C4-2B (cell line): ENCODE measurements around the gene FOXN4.

Experiments
- H3K27ac ChIP-seq: fragments of 450-650 bp; 2 replicates; pipeline ENCODE4 v1.5.1; 2017
- CTCF ChIP-seq: fragments of 450-650 bp; conservative IDR thresholded peaks from 2 replicates; pipeline ENCODE4 v1.5.1; 2017; ENCODE audit warnings: mild to moderate bottlenecking
- ZFX ChIP-seq: fragments of 450-650 bp; IDR thresholded peaks from 2 replicates; pipeline ENCODE4 v1.6.1; 2017

FOXN4 gene

GRCh38 chr12:109294286-109294796 is 14.7 kb downstream of the FOXN4 start:
- TF ChIP-seq CTCF (no peak), ZFX (no peak)
- no peak overlapping the region for H3K27ac ChIP-seq

- TF ChIP-seq CTCF (no peak), ZFX (no peak)
- no peak overlapping the region for H3K27ac ChIP-seq
Observed at GRCh38 chr12:109293106-109293505, 16.0 kb downstream of the FOXN4 start.

- TF ChIP-seq CTCF (no peak), ZFX (no peak)
- no peak overlapping the region for H3K27ac ChIP-seq
Observed at GRCh38 chr12:109292342-109292711, 16.8 kb downstream of the FOXN4 start.

- no peak for TF ChIP-seq CTCF
- TF ChIP-seq ZFX = no peak
- no peak overlapping the region for H3K27ac ChIP-seq
Observed at GRCh38 chr12:109291521-109292341, 17.4 kb downstream of the FOXN4 start.

GRCh38 chr12:109291117-109291516 is 18.0 kb downstream of the FOXN4 start:
- TF ChIP-seq CTCF (no peak), ZFX (no peak)
- no peak overlapping the region for H3K27ac ChIP-seq

GRCh38 chr12:109290061-109290460 is 19.0 kb downstream of the FOXN4 start:
- no peak overlapping the region for H3K27ac ChIP-seq
- TF ChIP-seq CTCF (no peak), ZFX (no peak)

- TF ChIP-seq CTCF (no peak), ZFX (no peak)
- no peak overlapping the region for H3K27ac ChIP-seq
Observed at GRCh38 chr12:109289551-109289950, 19.5 kb downstream of the FOXN4 start.
